HepG2 (cell line): Measurements from ENCODE around the gene BCL2. TPM values are rescaled to one million over a fixed set of nuclear protein-coding genes. Genes with fewer than 3 reads are reported as not detected.
A peak's percentile ranks its signal among the peaks of the same experiment; 100 is the strongest.

Experiments
- BHLHE40 ChIP-seq: IDR thresholded peaks from 2 replicates; pipeline ENCODE4 v1.6.1; 2011; ENCODE audit warnings: low read length, improper control_type of control experiment
- CBX2 ChIP-seq, 2 experiments: fragments of 200-600 bp in 1 of 2; sonication (generic); formaldehyde crosslinking in 1 of 2; IDR thresholded peaks; 2 replicates each; pipeline versions ENCODE4 v1.7.0 to v1.8.1; 2018 to 2022; ENCODE audit warnings: low read depth in 2 of 2, low read length in 1 of 2, mild to moderate bottlenecking in 1 of 2, missing genetic modification reagents in 1 of 2
- HBP1 ChIP-seq: IDR thresholded peaks from 2 replicates; pipeline ENCODE4 v1.6.1; 2016; ENCODE audit warnings: low read depth, control low read depth
- IRF9 ChIP-seq: sonication (generic); formaldehyde crosslinking; IDR thresholded peaks from 2 replicates; pipeline ENCODE4 v1.8.0; 2022; ENCODE audit warnings: missing genetic modification reagents, mild to moderate bottlenecking, borderline replicate concordance
- KAT8 ChIP-seq: IDR thresholded peaks from 2 replicates; pipeline ENCODE4 v1.6.1; 2016; ENCODE audit warnings: missing genetic modification reagents, missing compliant biosample characterization
- MAF1 ChIP-seq: sonication (generic); formaldehyde crosslinking; IDR thresholded peaks from 2 replicates; pipeline ENCODE4 v1.5.0; 2020; ENCODE audit warnings: missing genetic modification reagents, borderline replicate concordance
- MBD4 ChIP-seq: IDR thresholded peaks from 2 replicates; pipeline ENCODE4 v1.6.1; 2012; ENCODE audit warnings: low read length, inconsistent platforms, borderline replicate concordance
- STAG1 ChIP-seq: sonication (generic); formaldehyde crosslinking; IDR thresholded peaks from 2 replicates; pipeline ENCODE4 v1.4.0; 2020; ENCODE audit warnings: missing genetic modification reagents
- ZSCAN20 ChIP-seq: sonication (generic); formaldehyde crosslinking; IDR thresholded peaks from 2 replicates; pipeline ENCODE4 v1.4.0; 2020; ENCODE audit warnings: missing genetic modification reagents, mild to moderate bottlenecking, borderline replicate concordance
- polyA plus RNA-seq, 8 experiments: library from polyadenylated mRNA; depleted of rRNA in 3 of 8; stranded (reverse) in 7 of 8; unstranded in 1 of 8; fragments of >200 nt; fragmentation: Illumina TruSeq in 4 of 8; extraction: Trizol in 4 of 8; gene quantifications; 2 replicates each; pipeline versions ENCODE4 v1.2.1 to v1.2.3, GENCODE V29; 2011 to 2016; ENCODE audit warnings: low read depth in 4 of 8, missing spikeins in 1 of 8, mixed read lengths in 1 of 8; ENCODE audit not compliant: insufficient read depth in 1 of 8
- total RNA-seq, 5 experiments: library from RNA; depleted of rRNA; stranded (reverse); fragments of >200 nt; fragmentation: Illumina TruSeq; extraction: Trizol; gene quantifications; 2 replicates each; pipeline ENCODE4 v1.2.3, GENCODE V29; 2016; ENCODE audit warnings: low read depth in 1 of 5
- TF ChIP-seq, protein P1 (sequence below): sonication (generic); formaldehyde crosslinking; IDR thresholded peaks from 2 replicates; pipeline ENCODE4 v1.9.0; 2021; ENCODE audit warnings: missing genetic modification reagents, mild to moderate bottlenecking, borderline replicate concordance

The BCL2 gene
- total and polyA plus RNA-seq, 2 of the 13 experiments (the other 11 are each of a cell fraction or from before 2014, with no cell fraction given) = 0.07 to 0.53 TPM

DNA sequence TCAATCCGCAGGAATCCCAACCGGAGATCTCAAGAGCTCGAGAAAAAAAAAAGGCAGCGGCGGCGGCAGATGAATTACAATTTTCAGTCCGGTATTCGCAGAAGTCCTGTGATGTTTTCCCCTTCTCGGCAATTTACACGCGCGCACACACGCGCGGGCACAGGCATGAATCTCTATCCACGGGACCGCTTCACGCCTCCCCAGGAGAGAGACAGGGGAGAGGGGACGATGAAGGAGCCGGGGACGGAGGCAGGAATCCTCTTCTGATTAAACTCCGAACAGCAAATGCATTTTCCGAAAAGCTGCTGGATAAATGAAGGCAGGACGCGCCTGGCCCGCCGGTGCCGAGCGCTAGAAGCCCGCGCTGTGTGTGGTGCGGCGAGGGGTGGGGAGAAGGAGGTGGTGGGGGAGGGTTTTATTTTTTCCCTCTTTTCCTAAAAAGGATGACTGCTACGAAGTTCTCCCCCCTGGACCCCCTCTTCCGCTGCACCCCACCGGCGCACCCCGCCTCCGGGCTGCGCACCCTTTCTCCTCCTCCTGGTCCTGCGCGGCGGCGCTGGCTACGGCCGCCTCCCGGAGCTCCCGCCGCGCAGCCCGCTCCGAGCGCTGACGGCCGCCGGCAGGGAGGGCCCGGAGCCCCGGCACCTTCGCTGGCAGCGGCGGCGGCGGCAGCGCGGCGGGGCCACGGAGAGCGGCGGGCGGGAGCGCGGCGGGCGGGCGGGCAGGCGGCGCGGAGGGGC, at the start of gene BCL2 (continued):
- TF ChIP-seq, protein P1, sequence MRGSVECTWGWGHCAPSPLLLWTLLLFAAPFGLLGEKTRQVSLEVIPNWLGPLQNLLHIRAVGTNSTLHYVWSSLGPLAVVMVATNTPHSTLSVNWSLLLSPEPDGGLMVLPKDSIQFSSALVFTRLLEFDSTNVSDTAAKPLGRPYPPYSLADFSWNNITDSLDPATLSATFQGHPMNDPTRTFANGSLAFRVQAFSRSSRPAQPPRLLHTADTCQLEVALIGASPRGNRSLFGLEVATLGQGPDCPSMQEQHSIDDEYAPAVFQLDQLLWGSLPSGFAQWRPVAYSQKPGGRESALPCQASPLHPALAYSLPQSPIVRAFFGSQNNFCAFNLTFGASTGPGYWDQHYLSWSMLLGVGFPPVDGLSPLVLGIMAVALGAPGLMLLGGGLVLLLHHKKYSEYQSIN (CRISPR knock-in tag) = no peak
- TF ChIP-seq MBD4 (no peak), HBP1 (CRISPR knock-in tag) (no peak), KAT8 (CRISPR knock-in tag) (no peak), MAF1 (CRISPR knock-in tag) (no peak), BHLHE40 (no peak), STAG1 (no peak), CBX2 (IDR thresholded peaks at IDR 0.05; ENCODE audit: low read depth, low read length) (peak; percentile 79), CBX2 (CRISPR knock-in tag; IDR thresholded peaks at IDR 0.05; ENCODE audit: low read depth) (no peak), IRF9 (no peak), ZSCAN20 (no peak)
